SIG-M5 (cell line): ENCODE results near the gene PCBP3.

Source experiments
- DNase-seq: peaks from one replicate; lab custom pipeline; 2025; lab: John Stamatoyannopoulos, UW

Gene PCBP3

GRCh38 chr21:45753445-45753844 lies 109.9 kb downstream of the PCBP3 start:
- DNase-seq, result no peak

- no peak for DNase-seq
Measured at GRCh38 chr21:45756029-45756428, 112.5 kb downstream of the PCBP3 start.

GRCh38 chr21:45756669-45757068 lies 113.1 kb downstream of the PCBP3 start:
- no peak for DNase-seq

DNA sequence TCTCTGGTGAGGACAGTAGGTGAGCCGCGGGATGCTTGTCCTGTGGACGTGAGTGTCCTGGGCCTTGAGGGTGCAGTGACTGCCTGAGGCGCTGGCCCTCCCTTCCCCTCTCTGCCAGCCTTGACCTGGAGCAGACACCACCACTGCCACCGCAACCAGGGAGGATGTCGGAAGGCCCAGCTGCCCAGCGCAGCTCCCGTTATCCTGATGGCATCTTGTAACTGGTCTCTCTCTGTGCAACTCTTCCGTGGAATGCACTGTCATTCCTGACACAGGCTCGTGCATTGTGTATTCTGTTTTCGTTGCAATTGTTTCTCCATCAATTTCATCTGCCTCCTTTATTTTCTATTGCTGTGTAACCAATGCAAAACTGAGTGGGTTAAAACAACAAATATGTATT lies 118.2 kb downstream of the PCBP3 start:
- DNase-seq, result no peak

- DNase-seq, result no peak
Measured at GRCh38 chr21:45763074-45763473, 119.5 kb downstream of the PCBP3 start.

DNA sequence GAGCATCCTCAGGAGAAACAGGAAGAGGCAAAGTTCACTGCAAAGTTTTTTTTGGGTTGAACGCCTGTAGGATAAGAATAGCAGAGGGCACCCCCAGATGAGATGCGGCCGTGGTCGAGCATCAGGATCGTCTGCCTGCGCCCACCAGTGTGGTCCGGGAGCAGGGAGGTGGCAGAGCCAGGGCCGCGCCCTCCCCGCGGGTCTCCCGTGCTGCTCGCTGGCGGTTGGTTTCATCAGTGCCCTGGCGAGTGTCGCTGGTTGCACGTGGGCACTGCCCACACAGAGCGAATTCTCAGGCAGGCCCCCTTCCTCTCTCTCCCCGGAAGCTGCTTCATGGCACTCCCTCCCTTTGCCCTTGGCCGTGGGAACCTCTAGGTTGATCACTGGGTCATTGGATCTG lies 120.0 kb downstream of the PCBP3 start:
- DNase-seq, result no peak

DNA sequence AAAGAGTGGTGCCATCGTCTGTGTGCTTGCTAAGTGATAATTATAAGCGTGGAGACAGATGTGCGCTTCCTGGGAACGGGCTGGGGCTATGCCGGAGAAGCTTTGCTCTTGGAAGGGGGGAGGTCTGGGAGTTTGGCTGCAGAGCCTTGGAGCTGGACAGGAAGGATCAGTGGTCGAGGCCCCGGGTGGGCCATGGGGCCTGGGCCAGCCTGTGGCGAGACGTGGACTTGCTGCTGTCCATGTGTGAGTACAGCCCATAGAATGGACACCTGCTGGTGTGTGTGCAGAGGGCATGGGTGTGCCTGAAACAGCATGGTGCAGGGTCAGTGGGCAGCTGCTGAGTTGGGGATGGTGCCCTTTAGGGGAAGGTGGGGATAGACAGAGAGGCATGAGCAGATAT lies 121.3 kb downstream of the PCBP3 start:
- DNase-seq, result no peak

DNA sequence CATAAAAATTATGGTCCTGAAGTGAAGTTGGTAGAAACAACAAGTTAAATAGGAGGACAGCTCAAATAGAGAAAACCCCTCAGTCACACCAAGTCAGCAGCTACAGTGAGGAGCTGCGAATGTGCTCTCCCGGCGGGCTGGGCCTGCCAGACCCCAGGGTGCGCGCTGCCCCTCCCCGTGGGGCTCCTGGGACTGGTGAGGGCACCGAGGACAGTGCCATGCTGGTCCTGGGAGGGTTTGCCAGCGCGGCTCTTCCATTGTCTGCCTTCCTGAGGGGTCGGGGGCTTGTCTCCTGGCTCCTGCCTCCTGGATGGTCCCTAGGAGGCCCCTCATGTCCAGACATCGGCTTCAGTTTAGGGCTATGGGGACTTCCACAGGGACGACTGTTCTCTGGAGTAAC lies 121.8 kb downstream of the PCBP3 start:
- no peak for DNase-seq

GRCh38 chr21:45766055-45766454 lies 122.5 kb downstream of the PCBP3 start:
- DNase-seq, result no peak

DNA sequence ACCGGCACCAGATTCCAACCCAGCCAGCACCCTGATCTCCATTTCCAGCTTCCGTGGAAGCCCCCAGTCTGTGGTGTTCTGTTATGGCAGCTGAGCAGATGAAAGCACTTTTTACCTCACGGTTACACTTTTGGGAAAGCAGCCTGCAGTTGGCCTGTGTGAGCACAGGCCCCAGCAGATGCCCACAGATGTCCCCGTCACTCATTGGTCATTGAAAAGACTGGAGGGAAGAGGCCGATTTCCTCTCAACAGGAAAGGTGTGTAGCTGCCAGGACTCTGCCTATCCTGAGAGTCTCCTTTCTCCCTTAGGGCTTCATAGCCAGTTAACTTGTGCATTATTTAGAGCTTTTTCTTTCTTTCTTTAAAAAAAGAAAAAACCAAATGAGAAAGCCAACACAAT lies 123.0 kb downstream of the PCBP3 start:
- DNase-seq, result no peak

GRCh38 chr21:45767071-45768006 lies 123.8 kb downstream of the PCBP3 start:
- no peak for DNase-seq

- DNase-seq, result no peak
Measured at GRCh38 chr21:45768011-45768739, 124.7 kb downstream of the PCBP3 start.

- no peak for DNase-seq
Measured at GRCh38 chr21:45768740-45769048, 125.2 kb downstream of the PCBP3 start.

- no peak for DNase-seq
Measured at GRCh38 chr21:45769294-45769693, 125.8 kb downstream of the PCBP3 start.

- no peak for DNase-seq
Measured at GRCh38 chr21:45769896-45770295, 126.4 kb downstream of the PCBP3 start.

- no peak for DNase-seq
Measured at GRCh38 chr21:45772180-45772579, 128.7 kb downstream of the PCBP3 start.

- no peak for DNase-seq
Measured at GRCh38 chr21:45774291-45774690, 130.8 kb downstream of the PCBP3 start.

GRCh38 chr21:45776971-45777370 lies 133.4 kb downstream of the PCBP3 start:
- no peak for DNase-seq

DNA sequence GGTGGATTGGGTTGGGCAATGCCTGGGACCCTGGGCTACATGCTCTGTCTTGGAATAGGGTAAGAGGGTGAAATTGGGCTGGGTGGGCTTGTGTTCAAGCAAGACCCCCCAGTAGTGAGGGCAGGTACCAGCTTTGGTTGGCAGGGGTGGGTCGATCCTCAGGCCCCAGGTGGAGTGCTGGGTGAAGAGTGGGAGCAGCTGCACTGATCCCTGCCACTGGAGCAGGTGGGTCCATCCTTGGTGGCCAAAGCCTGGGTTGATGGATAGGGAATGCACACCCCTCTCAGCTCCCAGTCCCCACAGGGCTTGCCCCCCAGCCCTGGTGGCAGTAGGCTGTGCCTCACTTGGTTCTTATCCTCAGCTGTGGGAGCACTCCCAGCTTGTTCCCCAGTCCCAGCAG lies 135.2 kb downstream of the PCBP3 start:
- DNase-seq, result no peak

DNA sequence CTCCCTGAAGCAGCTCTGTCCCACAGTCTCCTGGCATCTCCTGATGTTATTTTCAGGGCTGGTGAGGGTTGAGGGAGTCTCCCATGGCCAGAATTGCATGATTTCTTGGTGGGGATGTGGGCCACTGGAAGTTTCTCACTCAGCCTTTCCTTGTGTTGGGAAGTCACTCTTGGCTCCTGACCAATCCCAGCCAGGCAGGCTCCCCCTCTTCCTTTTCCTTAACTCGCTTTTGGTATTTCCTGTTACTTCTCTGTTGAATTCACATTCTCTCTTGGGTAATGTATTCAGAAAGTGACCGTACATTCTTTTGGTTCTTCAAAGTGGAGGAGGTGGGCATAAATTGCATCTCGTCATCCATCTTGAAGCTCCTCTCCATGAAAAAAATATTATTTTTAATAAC lies 135.7 kb downstream of the PCBP3 start:
- no peak for DNase-seq

DNA sequence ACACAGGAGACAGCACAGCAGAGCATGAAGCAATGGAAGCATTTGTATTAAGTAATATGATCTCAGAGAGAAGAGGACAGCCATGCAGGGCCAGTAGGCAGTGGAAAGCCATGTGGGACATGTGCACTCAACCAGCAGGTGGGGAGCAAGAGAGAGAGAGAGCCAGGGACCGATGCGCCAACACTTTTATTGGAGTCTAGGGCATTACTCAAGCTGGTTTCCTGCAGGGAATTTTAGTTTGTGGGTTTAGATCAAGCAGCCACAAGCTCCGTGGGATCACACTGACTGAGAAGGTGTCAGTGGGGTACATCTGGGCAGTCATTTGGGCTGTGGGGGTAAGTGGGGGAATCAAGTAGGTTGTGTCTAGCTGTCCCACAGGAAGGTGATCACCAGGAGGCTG lies 137.1 kb downstream of the PCBP3 start:
- no peak for DNase-seq

DNA sequence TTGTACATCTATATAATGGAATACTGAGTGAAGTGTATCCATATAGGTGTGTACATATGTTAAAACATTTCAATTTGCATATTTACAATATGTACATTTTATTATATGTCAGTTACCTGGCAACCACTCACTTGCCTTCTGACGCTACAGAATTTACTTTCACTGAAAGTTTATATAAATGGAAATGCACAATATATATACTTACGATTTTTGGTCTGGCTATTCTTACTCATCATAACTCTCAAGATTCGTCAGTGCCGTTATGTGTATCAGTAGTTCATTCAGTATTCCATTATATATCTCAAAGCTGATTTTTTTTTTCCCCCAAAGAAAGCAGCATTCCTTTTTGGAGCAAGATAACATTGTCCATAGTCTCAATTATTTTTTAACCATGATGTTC lies 138.2 kb downstream of the PCBP3 start:
- no peak for DNase-seq

- DNase-seq, result no peak
Measured at GRCh38 chr21:45786660-45787059, 143.1 kb downstream of the PCBP3 start.

GRCh38 chr21:45787371-45787770 lies 143.8 kb downstream of the PCBP3 start:
- DNase-seq, result no peak
